HPDE6-E6E7 (cell line): ENCODE data around the gene LBH.

Source experiments
- DNase-seq: peaks from one replicate; pipeline ENCODE4 v3.0.0; 2011; ENCODE audit warnings: missing footprints; ENCODE audit errors: extremely low spot score

LBH gene

DNA sequence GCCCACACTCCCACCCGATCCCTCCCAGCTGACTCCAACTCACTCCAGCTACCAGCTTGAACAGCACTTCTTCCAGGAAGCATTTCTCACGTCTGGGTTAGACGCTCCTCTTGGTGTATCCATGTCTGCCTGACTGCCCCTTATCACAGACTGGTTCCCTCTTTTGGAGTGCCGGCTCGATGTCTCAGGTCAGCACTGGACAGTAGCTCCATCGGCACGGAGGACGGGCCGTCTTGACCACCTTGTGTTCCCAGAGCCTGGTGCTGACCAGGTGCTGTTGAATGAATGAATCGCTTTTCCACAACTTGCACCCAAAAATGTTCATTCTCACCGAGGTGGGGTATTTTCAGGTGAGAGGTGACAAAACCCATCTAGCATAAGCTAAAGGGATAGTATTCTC, 71.8 kb downstream of the LBH start:
- no peak for DNase-seq

DNA sequence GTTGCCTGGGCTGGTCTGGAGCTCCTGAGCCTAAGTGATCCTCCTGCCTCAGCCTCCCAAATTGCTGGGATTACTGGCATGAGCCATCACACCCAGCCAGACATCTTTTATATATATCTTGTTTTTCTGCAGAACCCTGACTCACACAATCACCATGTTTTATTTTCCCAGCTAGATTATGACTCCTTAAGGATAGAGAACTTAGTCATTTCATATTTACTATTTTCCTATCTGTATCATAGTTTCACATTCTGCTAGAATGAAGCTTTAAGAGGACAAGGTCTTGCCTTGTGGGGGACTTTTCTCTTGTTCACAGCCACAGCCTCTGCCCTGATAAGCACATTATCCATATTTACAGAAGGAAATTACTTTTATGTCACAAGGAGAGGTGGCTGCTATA, 73.9 kb downstream of the LBH start:
- no peak for DNase-seq

DNA sequence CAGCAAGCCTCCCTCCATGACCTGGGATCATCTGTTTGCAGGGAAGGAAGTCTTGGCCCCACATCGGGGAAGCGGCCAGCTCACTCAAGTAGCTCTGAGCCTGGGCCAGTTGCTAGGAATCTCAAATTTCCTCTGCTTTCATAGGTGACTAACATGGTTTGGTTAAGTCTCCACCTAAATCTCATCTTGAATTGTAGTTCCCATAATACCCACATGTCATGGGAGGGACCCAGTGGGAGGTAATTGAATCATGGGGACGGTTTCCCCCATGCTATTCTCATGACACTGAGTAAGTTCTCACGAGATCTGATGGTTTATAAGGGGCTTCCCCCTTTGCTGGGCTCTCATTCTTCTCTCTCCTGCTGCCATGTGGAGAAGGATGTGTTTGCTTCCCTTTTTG, 75.2 kb downstream of the LBH start:
- no peak for DNase-seq

DNA sequence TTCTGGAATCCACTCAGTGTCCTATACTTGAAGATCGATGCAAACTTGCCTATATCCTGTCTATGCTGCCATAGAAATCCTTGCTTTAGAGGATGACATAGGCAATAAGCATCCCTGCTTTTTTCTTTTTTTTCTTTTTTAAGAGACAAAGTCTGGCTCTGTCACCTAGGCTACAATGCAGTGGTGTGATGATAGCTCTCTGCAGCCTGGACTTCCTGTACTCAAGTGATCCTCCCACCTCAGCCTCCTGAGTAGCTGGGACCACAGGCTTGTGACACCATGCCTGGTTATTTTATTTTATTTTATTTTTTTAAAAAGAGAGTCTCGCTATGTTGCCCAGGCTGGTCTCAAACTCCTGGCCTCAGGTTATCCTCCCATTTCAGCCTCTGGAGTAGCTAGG, 76.9 kb downstream of the LBH start:
- DNase-seq: no peak
